Iris pigment epithelial cell (primary cell): Measurements from ENCODE around the gene GFY.
"Not testable (repeated sequence)": the region's sequence is repeated elsewhere in the genome, so short reads cannot be mapped to it uniquely, and the experiment has no call there.

Experiments
- DNase-seq: peaks from one replicate; pipeline ENCODE4 v3.0.0-alpha.2; 2011; ENCODE audit warnings: low read depth

GFY gene

DNA sequence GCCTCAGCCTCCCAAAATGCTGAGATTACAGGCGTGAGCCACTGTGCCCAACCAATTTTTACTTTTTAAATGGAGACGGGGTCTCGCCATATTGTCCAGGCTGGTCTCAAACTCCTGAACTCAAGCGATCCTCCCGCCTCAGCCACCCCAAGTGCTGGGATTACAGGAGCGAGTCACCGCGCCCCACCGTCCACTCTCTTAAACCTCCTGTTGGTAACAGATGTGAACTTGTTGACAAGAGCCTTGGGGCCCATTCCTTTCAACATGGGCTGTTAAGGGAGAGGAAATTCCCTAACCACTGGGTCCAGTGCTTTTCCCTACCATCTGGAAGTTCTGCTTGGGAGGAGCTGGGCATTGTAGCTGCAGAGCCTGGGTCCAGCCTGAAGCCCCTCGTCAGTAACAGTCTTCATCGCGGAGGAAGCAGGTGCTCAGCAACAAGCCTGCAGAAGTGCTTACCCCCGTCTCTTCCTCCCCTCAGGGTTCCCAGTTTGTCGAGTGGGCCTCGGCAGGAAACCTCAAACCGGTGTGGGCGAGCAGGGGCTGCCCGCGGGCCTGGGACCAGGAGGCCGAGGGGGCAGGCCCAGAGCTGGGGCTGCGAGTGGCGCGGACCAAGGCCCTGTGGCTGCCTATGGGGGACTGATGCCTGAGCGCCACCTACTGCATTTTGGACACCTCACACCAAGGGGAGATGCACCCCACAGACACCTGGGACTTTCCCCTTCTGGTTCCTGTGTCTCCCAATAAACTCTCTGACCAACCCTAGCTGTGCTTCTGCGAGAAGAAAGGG, 44.8 kb downstream of the GFY start:
- no peak for DNase-seq

DNA sequence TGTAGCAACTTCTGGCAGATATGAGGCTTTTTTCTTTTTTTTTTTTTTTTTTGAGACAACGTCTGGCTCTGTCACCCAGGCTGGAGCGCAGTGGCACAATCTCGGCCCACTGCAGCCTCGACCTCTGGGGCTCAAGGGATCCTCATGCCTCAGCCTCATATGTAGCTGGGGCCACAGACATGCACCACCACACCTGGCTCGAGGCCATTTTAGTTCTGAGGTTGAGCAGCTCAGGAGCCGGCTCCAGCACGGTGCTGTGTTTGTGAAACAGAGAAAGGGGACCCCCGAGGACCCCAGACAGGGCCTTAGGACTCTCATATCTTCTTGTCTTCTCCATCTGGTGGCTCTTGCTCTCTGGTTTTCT, 45.4 kb downstream of the GFY start:
- no peak for DNase-seq

DNA sequence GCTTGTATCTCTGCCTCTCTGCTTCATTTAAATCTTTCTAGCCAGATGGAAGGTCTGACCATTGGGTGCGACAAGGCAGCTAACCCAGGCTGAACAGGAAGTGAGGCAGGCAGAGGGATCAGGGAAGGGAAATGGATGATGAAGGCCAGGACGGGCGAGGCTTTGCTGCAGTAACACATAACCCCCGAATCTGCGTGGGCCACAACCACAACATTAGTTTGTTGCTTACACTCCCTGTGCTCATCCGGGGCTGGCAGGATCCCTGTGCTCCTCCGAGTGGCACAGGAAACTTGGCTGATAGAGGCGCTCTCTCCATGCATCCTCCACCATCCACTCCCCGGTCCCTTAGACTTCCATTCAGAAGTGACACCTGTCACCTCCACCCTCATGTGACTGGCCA, 47.7 kb downstream of the GFY start:
- DNase-seq: no peak

DNA sequence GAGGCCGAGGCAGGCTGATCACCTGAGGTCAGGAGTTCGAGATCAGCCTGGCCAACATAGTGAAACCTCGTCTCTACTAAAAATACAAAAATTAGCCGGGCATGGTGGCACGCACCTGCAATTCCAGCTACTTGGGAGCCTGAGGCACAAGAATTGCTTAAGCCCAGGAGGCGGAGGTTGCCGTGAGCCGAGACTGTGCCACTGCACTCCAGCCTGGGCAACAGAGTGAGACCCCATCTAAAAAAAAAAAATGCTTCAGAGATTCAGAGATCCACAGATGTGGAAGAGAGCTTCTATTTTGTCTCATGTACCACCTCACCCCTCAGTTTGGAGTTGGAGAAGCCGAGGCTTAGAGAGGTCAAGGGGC, 48.3 kb downstream of the GFY start:
- DNase-seq: not testable (repeated sequence)

DNA sequence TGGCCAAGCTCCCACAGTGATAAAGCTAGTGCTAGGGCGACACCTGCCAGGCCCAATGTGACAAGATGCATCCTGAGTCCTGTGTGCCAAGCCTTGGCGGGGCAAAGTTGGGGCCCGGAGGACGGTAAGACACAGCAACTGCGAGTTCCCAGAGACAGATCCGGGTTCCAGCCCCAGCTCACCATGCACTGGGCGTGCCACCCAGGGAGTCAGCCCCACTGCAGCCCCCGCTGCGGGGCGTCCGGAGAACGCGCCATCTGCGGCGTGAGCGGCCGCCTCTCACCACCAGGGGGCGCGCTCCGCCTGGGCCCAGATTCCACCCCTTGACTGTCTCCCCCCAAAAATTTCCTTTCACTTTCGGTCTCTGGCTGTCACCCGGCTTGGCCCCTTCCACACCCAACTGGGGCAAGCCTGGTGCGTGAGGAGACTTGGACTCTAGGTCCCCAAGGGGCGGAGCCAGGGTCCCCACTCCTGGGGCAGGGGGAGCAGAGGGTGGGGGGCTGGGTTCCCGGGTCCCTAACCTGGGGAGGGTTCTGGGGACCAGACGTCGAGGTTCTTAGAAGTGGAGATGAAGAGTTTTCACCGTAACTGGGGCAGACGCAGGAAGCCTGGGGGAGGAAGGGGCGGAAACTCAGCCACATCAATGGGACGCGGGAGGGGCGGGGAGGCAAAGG, 48.8 kb downstream of the GFY start, which contains the start of gene FLT3LG:
TSS of gene FLT3LG (plus strand) at position 348 of the 674 bp plus-strand sequence. CDS start 425 bp downstream, outside the sequence.
- peak; percentile 71 for DNase-seq

DNA sequence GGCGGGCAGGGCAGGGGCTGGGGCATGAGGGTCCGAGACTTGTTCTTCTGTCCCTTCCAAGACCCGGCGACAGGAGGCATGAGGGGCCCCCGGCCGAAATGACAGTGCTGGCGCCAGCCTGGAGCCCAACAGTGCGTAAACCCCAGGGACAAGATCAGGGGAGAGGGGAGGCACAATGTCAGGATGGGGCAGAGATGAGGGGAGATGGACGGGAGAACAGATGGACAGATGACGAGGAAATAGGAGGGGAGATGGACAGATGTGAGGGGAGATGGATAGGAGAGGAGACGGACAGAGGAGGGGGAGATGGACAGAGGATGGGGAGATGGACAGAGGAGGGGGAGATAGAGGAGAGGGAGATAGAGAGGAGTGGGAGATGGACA, 49.3 kb downstream of the GFY start:
- no peak for DNase-seq

DNA sequence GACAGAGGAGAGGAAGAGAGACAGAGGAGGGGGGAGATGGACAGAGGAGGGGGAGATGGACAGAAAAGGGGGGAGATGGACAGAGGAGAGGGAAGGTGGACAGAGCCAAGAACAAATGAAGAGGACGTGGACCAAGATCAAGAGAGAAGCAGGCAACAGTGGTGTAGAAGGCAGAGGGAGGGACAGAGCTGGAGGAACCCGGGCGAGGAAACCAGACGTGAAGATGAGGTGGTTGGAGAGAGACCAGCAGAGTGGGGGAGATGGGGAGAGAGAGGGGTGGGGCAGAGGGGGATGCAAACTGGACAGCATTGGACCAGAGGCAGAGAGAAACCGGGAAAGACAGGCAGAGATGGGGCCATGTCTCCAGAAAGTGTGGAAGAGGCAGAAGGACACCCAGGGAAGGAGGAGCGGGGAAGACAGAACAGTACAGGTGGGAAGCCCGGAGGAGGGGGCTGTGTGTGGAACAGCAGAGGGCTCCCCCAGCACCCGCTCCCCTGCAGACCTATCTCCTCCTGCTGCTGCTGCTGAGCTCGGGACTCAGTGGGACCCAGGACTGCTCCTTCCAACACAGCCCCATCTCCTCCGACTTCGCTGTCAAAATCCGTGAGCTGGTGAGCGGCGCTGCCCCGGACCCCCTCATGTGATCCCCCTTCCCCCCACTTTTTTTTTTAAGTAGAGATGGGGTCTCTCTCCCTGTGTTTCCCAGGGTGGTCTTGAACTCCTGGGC, 50.2 kb downstream of the GFY start:
- no peak for DNase-seq

DNA sequence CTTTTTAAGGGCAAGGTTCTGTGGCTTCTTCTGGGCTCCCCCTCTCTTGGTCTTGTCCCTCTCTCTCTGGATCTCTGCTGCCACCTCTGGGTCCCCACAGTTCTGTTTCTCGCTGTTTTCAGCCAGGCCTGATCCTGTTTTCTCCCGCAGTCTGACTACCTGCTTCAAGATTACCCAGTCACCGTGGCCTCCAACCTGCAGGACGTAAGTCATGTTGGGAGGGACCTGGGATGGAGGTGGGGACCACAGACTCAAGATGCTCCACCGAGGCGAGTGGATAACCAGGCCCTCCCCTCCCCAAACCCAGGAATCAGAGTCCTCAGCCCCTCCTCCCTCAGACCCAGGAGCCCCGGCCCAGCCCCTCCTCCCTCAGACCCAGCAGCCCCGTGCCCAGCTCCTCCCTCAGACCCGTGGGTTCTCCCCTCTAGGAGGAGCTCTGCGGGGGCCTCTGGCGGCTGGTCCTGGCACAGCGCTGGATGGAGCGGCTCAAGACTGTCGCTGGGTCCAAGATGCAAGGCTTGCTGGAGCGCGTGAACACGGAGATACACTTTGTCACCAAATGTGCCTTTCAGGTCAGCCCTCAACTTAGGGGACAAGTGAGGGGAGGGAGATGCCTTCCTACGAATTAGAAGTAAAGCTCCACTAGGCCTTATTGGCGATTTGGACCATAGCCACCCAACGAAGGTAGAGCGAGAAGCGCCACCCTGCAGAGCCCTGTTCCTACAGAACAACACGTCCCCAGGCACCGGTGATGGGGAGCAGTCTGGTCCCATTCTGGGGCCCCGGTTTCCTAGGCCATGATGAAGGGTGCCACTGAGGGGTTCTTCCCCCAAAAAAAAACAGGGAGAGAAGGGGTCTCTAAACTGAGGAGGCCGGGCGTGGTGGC, 51.0 kb downstream of the GFY start:
- DNase-seq: peak; percentile 54
